Naive thymus-derived CD4-positive, alpha-beta T cell (primary cell): Measurements from ENCODE around the gene SLC19A3. TPM values are rescaled to one million over a fixed set of nuclear protein-coding genes. Genes with fewer than 3 reads are reported as not detected.

Experiments
- ATAC-seq: fragments of 150-1000 bp; cut with Tn5 transposase; 2 replicates; pipeline ENCODE4 v1.10.0; 2021; ENCODE audit warnings: mild to moderate bottlenecking, moderate library complexity
- CTCF ChIA-PET: fragments of 350-600 bp; sonication (Branson Sonifier 250); formaldehyde crosslinking; loops from one replicate; lab custom pipeline; 2021; ENCODE audit warnings: antibody characterized with exemption; lab: Charles Lee
- POLR2A ChIA-PET: fragments of 350-600 bp; sonication (Branson Sonifier 250); formaldehyde crosslinking; loops from one replicate; lab custom pipeline; 2021; ENCODE audit warnings: antibody characterized with exemption, inconsistent platforms; lab: Charles Lee
- DNase-seq, 9 donors: peaks; one replicate each; pipeline versions ENCODE4 v3.0.0 to v3.0.0-alpha.2; 2020 to 2022; ENCODE audit warnings: mixed read lengths in 1 of 9
- H3K27ac ChIP-seq: one replicate; pipeline ENCODE4 v1.7.0; 2013; ENCODE audit warnings: mild to moderate bottlenecking, low read depth, low read length, moderate library complexity
- H3K27me3 ChIP-seq, 2 donors: one replicate each; pipeline ENCODE4 v1.7.0; 2013; ENCODE audit warnings: low read length in 2 of 2, mild to moderate bottlenecking in 2 of 2, moderate library complexity in 2 of 2; ENCODE audit not compliant: control insufficient read depth in 2 of 2, insufficient read depth in 2 of 2
- H3K36me3 ChIP-seq, 3 experiments: 1 replicate in 2 of 3; 2 replicates in 1 of 3; pipeline ENCODE4 v1.7.0; 2013; ENCODE audit warnings: low read length in 3 of 3, mild to moderate bottlenecking in 3 of 3, moderate library complexity in 1 of 3; ENCODE audit not compliant: insufficient read depth in 3 of 3, control insufficient read depth in 2 of 3
- H3K4me1 ChIP-seq, 2 donors: one replicate each; pipeline ENCODE4 v1.7.0; 2013; ENCODE audit warnings: low read length in 2 of 2, mild to moderate bottlenecking in 2 of 2, moderate library complexity in 1 of 2; ENCODE audit not compliant: control insufficient read depth in 2 of 2, insufficient read depth in 2 of 2
- H3K4me3 ChIP-seq: 2 replicates; pipeline ENCODE4 v1.7.0; 2013; ENCODE audit warnings: mild to moderate bottlenecking, low read length
- H3K9me3 ChIP-seq, 3 experiments: 1 replicate in 2 of 3; 2 replicates in 1 of 3; pipeline ENCODE4 v1.7.0; 2013; ENCODE audit warnings: low read length in 3 of 3; ENCODE audit not compliant: control insufficient read depth in 2 of 3
- H3K27ac Mint-ChIP-seq, 9 donors: one replicate each; pipeline ENCODE4 v1.8.0; 2020 to 2022; ENCODE audit warnings: mixed read lengths in 9 of 9, mild to moderate bottlenecking in 8 of 9, moderate library complexity in 5 of 9, inconsistent platforms in 2 of 9
- H3K27me3 Mint-ChIP-seq, 5 donors: one replicate each; pipeline ENCODE4 v1.8.0; 2021 to 2022; ENCODE audit warnings: mixed read lengths in 5 of 5, mild to moderate bottlenecking in 1 of 5
- H3K36me3 Mint-ChIP-seq, 5 donors: one replicate each; pipeline ENCODE4 v1.8.0; 2020 to 2022; ENCODE audit warnings: mixed read lengths in 5 of 5, mild to moderate bottlenecking in 3 of 5, inconsistent platforms in 1 of 5
- H3K4me1 Mint-ChIP-seq, 7 donors: one replicate each; pipeline ENCODE4 v1.8.0; 2020 to 2022; ENCODE audit warnings: mixed read lengths in 7 of 7, mild to moderate bottlenecking in 3 of 7, inconsistent platforms in 1 of 7
- H3K4me3 Mint-ChIP-seq, 10 donors: one replicate each; pipeline ENCODE4 v1.8.0; 2020 to 2022; ENCODE audit warnings: mild to moderate bottlenecking in 10 of 10, mixed read lengths in 10 of 10, moderate library complexity in 6 of 10, inconsistent platforms in 2 of 10
- H3K9me3 Mint-ChIP-seq, 11 donors: one replicate each; pipeline ENCODE4 v1.8.0; 2020 to 2022; ENCODE audit warnings: mixed read lengths in 11 of 11, mild to moderate bottlenecking in 4 of 11, inconsistent platforms in 1 of 11, moderate library complexity in 1 of 11
- intact Hi-C, 2 donors: fragments of 100-400 bp; cut with micrococcal nuclease; formaldehyde crosslinking; loops; one replicate each; pipeline ENCODE4 v1.15.1; 2023
- polyA plus RNA-seq, 2 donors: library from polyadenylated mRNA; unstranded; fragments of 300-500 nt; fragmentation: Illumina TruSeq; gene quantifications; one replicate each; pipeline ENCODE4 v1.2.3, GENCODE V29; 2021
- total RNA-seq, 6 experiments: library from RNA in 5 of 6; stranded (reverse) in 5 of 6; gene quantifications; 1 replicate in 5 of 6; 2 replicates in 1 of 6; pipeline ENCODE4 v1.2.3 and lab custom pipeline; 2021 to 2026

The SLC19A3 gene
- not detected for total RNA-seq
- not detected for polyA plus RNA-seq
- not detected for total RNA-seq (lab: John Stamatoyannopoulos, UW)

GRCh38 chr2:227717687-227718567 lies at the start of gene SLC19A3:
Gene SLC19A3 (minus strand): TSS chr2:227718028. CDS start chr2:227702318, 15,710 bp downstream.
- Mint-ChIP-seq H3K9me3 (peaks cover 0 to 2% (median 0%) of the 10 kb centered on the region in 11 donors), H3K4me3 (peak within 1 kb of the TSS in 6 of 10 donors; percentile 2 to 41 (median 20)), H3K27me3 (peaks cover 19 to 39% (median 32%) of the 10 kb centered on the region in 5 donors), H3K36me3 (no peaks in the 10 kb centered on the region), H3K27ac (no peak within 1 kb of the TSS), H3K4me1 (peaks cover 0 to 7% (median 0%) of the 10 kb centered on the region in 7 donors)
- CTCF ChIA-PET: no interaction called here
- Histone ChIP-seq H3K4me3 (no peak within 1 kb of the TSS), H3K27ac (no peak within 1 kb of the TSS), H3K4me1 (no peaks in the 10 kb centered on the region), H3K27me3 (peaks cover 0 to 3% of the 10 kb centered on the region in 2 donors), H3K36me3 (no peaks in the 10 kb centered on the region), H3K9me3 (no peaks in the 10 kb centered on the region)
- DNase-seq: no peak
- ATAC-seq: no peak
- intact Hi-C loops: no loop called here
- POLR2A ChIA-PET: no interaction called here

DNA sequence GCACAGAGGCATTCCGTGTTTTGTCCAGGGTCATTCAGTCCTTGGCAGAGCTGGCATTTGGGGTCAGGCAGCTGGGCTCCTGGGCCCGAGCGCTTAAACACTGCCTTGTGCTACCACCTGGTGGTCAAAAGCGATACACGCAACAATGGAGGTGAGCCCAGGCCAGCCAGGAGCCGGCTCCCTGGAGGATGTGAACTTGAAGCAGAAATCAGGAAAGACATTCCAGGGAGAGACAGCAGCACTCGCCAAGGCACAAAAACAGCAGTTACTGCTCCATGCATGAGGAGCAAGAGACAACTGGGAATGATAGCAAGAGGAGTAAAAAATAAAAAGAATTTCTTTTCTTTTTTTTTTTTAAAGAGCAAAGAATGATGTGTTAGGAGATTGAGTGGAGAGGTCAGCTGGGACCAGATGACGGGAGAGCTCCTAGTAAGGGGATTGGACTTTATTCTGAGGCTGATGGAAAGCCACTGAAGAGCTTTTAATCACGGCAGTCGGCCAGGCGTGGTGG lies 48.6 kb upstream of the SLC19A3 start:
- intact Hi-C loops: loop anchor here (1.0 to 5.0 kb wide), 7 partner anchors 108 to 1879 kb away; partner anchors contain the start of gene AGFG1 (in 1 of the 2)
- Histone ChIP-seq H3K9me3 (no peaks in the 10 kb centered on the region), H3K27me3 (no peaks in the 10 kb centered on the region), H3K36me3 (no peaks in the 10 kb centered on the region), H3K4me3 (no peak overlapping the region), H3K27ac (no peak overlapping the region), H3K4me1 (no peaks in the 10 kb centered on the region)
- H3K4me3 Mint-ChIP-seq: no peak overlapping the region
- CTCF ChIA-PET: interaction anchor here (0.7 to 1.2 kb wide), 7 partner anchors 90 to 1792 kb away, joined by 3 to 5 read pairs (median 4); no protein-coding TSS in a partner anchor
- peak; percentile 13 to 60 (median 45) for DNase-seq
- H3K27me3 Mint-ChIP-seq: peaks cover 0 to 5% (median 4%) of the 10 kb centered on the region in 5 donors
- H3K9me3 Mint-ChIP-seq: no peaks in the 10 kb centered on the region
- peak; percentile 84 for ATAC-seq
- no peak overlapping the region for H3K27ac Mint-ChIP-seq
- H3K36me3 Mint-ChIP-seq: no peaks in the 10 kb centered on the region
- POLR2A ChIA-PET: no interaction called here
- H3K4me1 Mint-ChIP-seq: peaks cover 0 to 3% (median 0%) of the 10 kb centered on the region in 7 donors

- Mint-ChIP-seq H3K36me3 (no peaks in the 10 kb centered on the region), H3K4me1 (peaks cover 0 to 3% (median 0%) of the 10 kb centered on the region in 7 donors), H3K27me3 (peaks cover 0 to 5% (median 4%) of the 10 kb centered on the region in 5 donors), H3K9me3 (no peaks in the 10 kb centered on the region), H3K4me3 (no peak overlapping the region), H3K27ac (no peak overlapping the region)
- Histone ChIP-seq H3K9me3 (no peaks in the 10 kb centered on the region), H3K27me3 (no peaks in the 10 kb centered on the region), H3K36me3 (no peaks in the 10 kb centered on the region), H3K4me3 (no peak overlapping the region), H3K27ac (no peak overlapping the region), H3K4me1 (no peaks in the 10 kb centered on the region)
- ATAC-seq (no peak), DNase-seq (no peak)
- POLR2A ChIA-PET: no interaction called here
- CTCF ChIA-PET: interaction anchor here (0.6 to 1.2 kb wide), 7 partner anchors 90 to 631 kb away, joined by 3 to 5 read pairs (median 4); no protein-coding TSS in a partner anchor
- intact Hi-C loops: loop anchor here (1.0 to 5.0 kb wide), 7 partner anchors 108 to 1879 kb away; partner anchors contain the start of gene AGFG1 (in 1 of the 2)
These were observed 48.1 kb upstream of the SLC19A3 start for GRCh38 chr2:227765788-227766372.

- POLR2A ChIA-PET: no interaction called here
- intact Hi-C loops: no loop called here
- ATAC-seq (no peak), DNase-seq (no peak)
- no peaks in the 10 kb centered on the region for H3K36me3 Mint-ChIP-seq
- Histone ChIP-seq H3K27ac (no peak overlapping the region), H3K36me3 (no peaks in the 10 kb centered on the region), H3K9me3 (no peaks in the 10 kb centered on the region), H3K4me3 (no peak overlapping the region), H3K27me3 (no peaks in the 10 kb centered on the region), H3K4me1 (no peaks in the 10 kb centered on the region)
- peaks cover 0 to 1% (median 0%) of the 10 kb centered on the region in 11 donors for H3K9me3 Mint-ChIP-seq
- H3K4me1 Mint-ChIP-seq: peaks cover 0 to 3% (median 0%) of the 10 kb centered on the region in 7 donors
- H3K27ac Mint-ChIP-seq: no peak overlapping the region
- peaks cover 0 to 5% (median 4%) of the 10 kb centered on the region in 5 donors for H3K27me3 Mint-ChIP-seq
- H3K4me3 Mint-ChIP-seq: no peak overlapping the region
- CTCF ChIA-PET: no interaction called here
These were observed 44.1 kb upstream of the SLC19A3 start for GRCh38 chr2:227761740-227762476.

DNA sequence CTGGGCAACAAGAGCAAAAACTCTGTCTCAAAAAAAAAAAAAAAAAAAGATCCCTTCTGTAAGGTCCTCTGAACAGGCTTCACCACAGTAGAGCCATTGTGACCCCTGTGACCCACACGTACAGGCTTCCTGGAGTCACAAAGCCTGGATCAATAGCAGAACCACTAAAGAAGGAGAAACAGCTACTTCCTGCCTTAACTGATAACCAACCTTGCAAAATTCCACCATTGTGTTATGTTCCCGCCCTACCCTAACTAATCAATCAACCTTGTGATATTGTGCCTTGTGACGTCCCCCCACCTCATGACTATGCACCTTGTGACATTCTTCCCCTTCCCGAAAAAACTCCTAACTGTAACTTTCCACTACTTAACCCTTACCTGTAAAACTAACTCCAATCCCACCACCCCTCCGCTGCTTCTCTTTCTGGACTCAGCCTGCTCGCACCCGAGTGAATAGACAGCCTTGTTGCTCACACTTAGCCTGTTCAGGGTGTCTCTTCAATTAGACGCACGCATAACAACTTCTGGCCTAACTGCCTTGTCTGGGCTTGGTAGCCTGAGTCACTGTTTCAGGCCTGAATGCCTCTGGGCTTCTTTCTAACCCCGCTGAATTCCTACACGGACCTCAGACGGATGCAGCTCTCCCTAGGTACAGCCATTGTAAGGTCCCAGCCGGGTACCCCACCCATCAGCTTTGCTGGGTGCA lies 41.7 kb upstream of the SLC19A3 start:
- ChIA-PET CTCF (interaction anchor here (0.6 kb wide), 1 partner anchor 522 kb away, joined by 3 read pairs; no protein-coding TSS in a partner anchor), POLR2A (no interaction called here)
- Histone ChIP-seq H3K9me3 (no peaks in the 10 kb centered on the region), H3K27ac (no peak overlapping the region), H3K4me3 (no peak overlapping the region), H3K4me1 (no peaks in the 10 kb centered on the region), H3K27me3 (no peaks in the 10 kb centered on the region), H3K36me3 (no peaks in the 10 kb centered on the region)
- Mint-ChIP-seq H3K27me3 (peaks cover 0 to 5% (median 0%) of the 10 kb centered on the region in 5 donors), H3K27ac (no peak overlapping the region), H3K4me3 (no peak overlapping the region), H3K4me1 (peaks cover 0 to 3% (median 0%) of the 10 kb centered on the region in 7 donors), H3K9me3 (peaks cover 0 to 1% (median 0%) of the 10 kb centered on the region in 11 donors), H3K36me3 (no peaks in the 10 kb centered on the region)
- intact Hi-C loops: no loop called here
- ATAC-seq: no peak
- no peak for DNase-seq
